Testis (tissue), 2 donors: ENCODE measurements around the gene B3GALNT1.

Experiments
- POLR2A ChIP-seq: fragments of 450-650 bp; IDR thresholded peaks from one replicate; pipeline ENCODE4 v1.6.1; 2017; ENCODE audit warnings: antibody characterized with exemption, mild to moderate bottlenecking, moderate library complexity
- TF ChIP-seq, protein P1 (sequence below), 3 experiments: fragments of 450-650 bp in 2 of 3; fragments of 200-600 bp in 1 of 3; sonication (generic) in 1 of 3; IDR thresholded peaks; one replicate each; pipeline ENCODE4 v1.5.1; 2016 to 2019; ENCODE audit warnings: antibody characterized with exemption in 3 of 3, mild to moderate bottlenecking in 2 of 3, moderate library complexity in 1 of 3

- TF ChIP-seq POLR2A = no peak
- TF ChIP-seq, protein P1, sequence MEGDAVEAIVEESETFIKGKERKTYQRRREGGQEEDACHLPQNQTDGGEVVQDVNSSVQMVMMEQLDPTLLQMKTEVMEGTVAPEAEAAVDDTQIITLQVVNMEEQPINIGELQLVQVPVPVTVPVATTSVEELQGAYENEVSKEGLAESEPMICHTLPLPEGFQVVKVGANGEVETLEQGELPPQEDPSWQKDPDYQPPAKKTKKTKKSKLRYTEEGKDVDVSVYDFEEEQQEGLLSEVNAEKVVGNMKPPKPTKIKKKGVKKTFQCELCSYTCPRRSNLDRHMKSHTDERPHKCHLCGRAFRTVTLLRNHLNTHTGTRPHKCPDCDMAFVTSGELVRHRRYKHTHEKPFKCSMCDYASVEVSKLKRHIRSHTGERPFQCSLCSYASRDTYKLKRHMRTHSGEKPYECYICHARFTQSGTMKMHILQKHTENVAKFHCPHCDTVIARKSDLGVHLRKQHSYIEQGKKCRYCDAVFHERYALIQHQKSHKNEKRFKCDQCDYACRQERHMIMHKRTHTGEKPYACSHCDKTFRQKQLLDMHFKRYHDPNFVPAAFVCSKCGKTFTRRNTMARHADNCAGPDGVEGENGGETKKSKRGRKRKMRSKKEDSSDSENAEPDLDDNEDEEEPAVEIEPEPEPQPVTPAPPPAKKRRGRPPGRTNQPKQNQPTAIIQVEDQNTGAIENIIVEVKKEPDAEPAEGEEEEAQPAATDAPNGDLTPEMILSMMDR (IDR thresholded peaks at IDR 0.05) = no peak
Measured at GRCh38 chr3:161043336-161044035, 61.7 kb downstream of the B3GALNT1 start.
